Uterus (tissue), 2 donors: ENCODE data around the gene MBD4.

Source experiments
- CTCF ChIP-seq, 4 experiments: fragments of 200-600 bp in 2 of 4; fragments of 450-650 bp in 2 of 4; sonication (generic) in 2 of 4; IDR thresholded peaks; one replicate each; pipeline ENCODE4 v1.5.1; 2016 to 2019; ENCODE audit warnings: antibody characterized with exemption in 4 of 4, mild to moderate bottlenecking in 2 of 4, moderate library complexity in 1 of 4
- POLR2A ChIP-seq, 2 donors: fragments of 450-650 bp; IDR thresholded peaks; one replicate each; pipeline ENCODE4 v1.6.1; 2016; ENCODE audit warnings: antibody characterized with exemption in 2 of 2, mild to moderate bottlenecking in 1 of 2, moderate library complexity in 1 of 2

- no peak for TF ChIP-seq POLR2A (IDR thresholded peaks at IDR 0.05)
- no peak for TF ChIP-seq CTCF (IDR thresholded peaks at IDR 0.05)
Measured at GRCh38 chr3:129469026-129469425, 29.3 kb upstream of the MBD4 start.
